ENCODE results near the gene ZNF616. TPM values are rescaled to one million over a fixed set of nuclear protein-coding genes. Genes with fewer than 3 reads are reported as not detected.

The ZNF616 gene
- total and polyA plus RNA-seq, 2 of the 8 experiments (the other 6 are each of a cell fraction or from before 2014, with no cell fraction given) = 5.7 to 40.5 TPM

GRCh38 chr19:52140032-52140710, 433 bp upstream of the ZNF616 start:
- Histone ChIP-seq H3K79me1 (ENCODE audit: low read depth, low read length) (peaks cover 2% of the 10 kb centered on the region; the same call in 1 of the 2 replicates), H2BK15ac (ENCODE audit: low read length) (no peak overlapping the region), H3K9me3 (ENCODE audit: insufficient read depth in 2 of 2, low read depth in 1 of 2, low read length in 1 of 2) (peaks cover 4 to 7% of the 10 kb centered on the region in 2 experiments; a peak in 3 of 4 replicates), H3K18ac (ENCODE audit: extremely low read depth, low read length) (no peak overlapping the region), H3K56ac (replicated peaks; ENCODE audit: insufficient read length, low read depth, low read length) (no peak overlapping the region), H3K27ac (ENCODE audit: low read depth, low read length) (no peak overlapping the region), H4K20me1 (replicated peaks in 1 of 2; ENCODE audit: control insufficient read depth in 1 of 2, insufficient read depth in 2 of 2, low read length in 2 of 2) (no peaks in the 10 kb centered on the region), H3K4ac (replicated peaks; ENCODE audit: insufficient read length, low read depth, low read length) (no peak overlapping the region), H3K4me2 (ENCODE audit: insufficient read depth in 1 of 2, low read depth in 2 of 2, low read length in 2 of 2) (peak overlapping the region; percentile 41 to 98; a peak in 2 of 4 replicates), H3K79me2 (ENCODE audit: control insufficient read depth in 1 of 2, insufficient read depth in 2 of 2, low read length in 2 of 2) (peaks cover 6 to 30% of the 10 kb centered on the region in 2 experiments), H3K23ac (ENCODE audit: insufficient read length) (no peak overlapping the region), H3K36me3 (ENCODE audit: control insufficient read depth in 2 of 4, insufficient read depth in 4 of 4, low read length in 3 of 4) (peaks cover 0 to 5% (median 0%) of the 10 kb centered on the region in 4 experiments; a peak in 1 of 8 replicates), H3K14ac (ENCODE audit: insufficient read length) (no peak overlapping the region), H3K4me1 (replicated peaks in 1 of 4; ENCODE audit: control insufficient read depth in 3 of 4, insufficient read depth in 4 of 4, low read length in 3 of 4) (peaks cover 0 to 4% (median 0%) of the 10 kb centered on the region in 4 experiments; a peak in 2 of 7 replicates), H3K4me3 (ENCODE audit: extremely low read depth in 1 of 4, insufficient read depth in 2 of 4, low read depth in 3 of 4, low read length in 4 of 4) (peak overlapping the region; percentile 82 to 99 (median 96); a peak in 6 of 8 replicates), H2BK5ac (ENCODE audit: low read depth, low read length) (no peak overlapping the region; the same call in 1 of the 2 replicates), H4K91ac (replicated peaks; ENCODE audit: insufficient read length, low read length) (no peak overlapping the region), H3K27me3 (replicated peaks in 1 of 4; ENCODE audit: control insufficient read depth in 3 of 4, extremely low read depth in 1 of 4, insufficient read depth in 3 of 4, low read length in 3 of 4) (no peaks in the 10 kb centered on the region), H2BK12ac (ENCODE audit: low read depth, low read length) (no peak overlapping the region), H2BK120ac (replicated peaks; ENCODE audit: low read depth, low read length) (no peak overlapping the region), H3K23me2 (ENCODE audit: low read depth, low read length) (peaks cover 6% of the 10 kb centered on the region; the same call in 1 of the 2 replicates), H2AK5ac (ENCODE audit: low read depth, low read length) (no peak overlapping the region), H2AFZ (ENCODE audit: low read length) (peak overlapping the region; percentile 85), H3K9ac (replicated peaks in 1 of 4; ENCODE audit: extremely low read depth in 1 of 4, low read depth in 3 of 4, low read length in 3 of 4) (no peak overlapping the region; a peak in 2 of 7 replicates), H4K5ac (ENCODE audit: insufficient read length, low read depth, low read length) (no peak overlapping the region), H2BK20ac (ENCODE audit: low read length) (no peak overlapping the region), H4K8ac (ENCODE audit: extremely low read depth, insufficient read depth, low read length) (no peak overlapping the region)
- DNase-seq (ENCODE audit: low read depth in 1 of 2, low spot score in 2 of 2) (no peak), FAIRE-seq (peak; percentile 45)
- POLR2A ChIA-PET (ENCODE audit: partially characterized antibody) = interaction anchor here (1.0 to 2.8 kb wide), 6 partner anchors 14 to 258 kb away, joined by 3 to 14 read pairs (median 6); partner anchors contain the start of genes PPP2R1A, ZNF528 and ZNF614
- TF ChIP-seq CBX5 (IDR thresholded peaks at IDR 0.05; ENCODE audit: low read depth, low read length) (no peak), TAF1 (IDR thresholded peaks at IDR 0.05; ENCODE audit: low read depth, low read length) (0 out of 2 replicates have a peak, but pooled peaks have one; percentile 5)
- CTCF ChIA-PET (ENCODE audit: partially characterized antibody) = interaction anchor here (0.9 to 1.2 kb wide), 2 partner anchors 11 to 33 kb away, joined by 3 to 4 read pairs; no protein-coding TSS in a partner anchor
- WGBS, 2 experiments (ENCODE audit: extremely low coverage in 1 of 2, insufficient coverage in 1 of 2, insufficient read length in 1 of 2, insufficient replicate concordance in 2 of 2, low coverage in 1 of 2, low lambda C conversion rate in 2 of 2, missing lambda C conversion rate in 1 of 2) = 35% methylated on average over 20 of the region's 22 CpGs; no CpG with 5 or more reads in 1 of the 2 experiments

Data from H1 (cell line).